GM19324 (cell line): ENCODE data around the gene NUP210.
"Not testable (repeated sequence)": the region's sequence is repeated elsewhere in the genome, so short reads cannot be mapped to it uniquely, and the experiment has no call there.

ENCODE experiments used
- ATAC-seq: cut with Tn5 transposase; IDR thresholded peaks from one replicate; pipeline ENCODE4 v1.9.1; 2021; ENCODE audit warnings: mild to moderate bottlenecking, moderate library complexity; ENCODE audit not compliant: unreplicated experiment, low FRiP score

NUP210 gene

DNA sequence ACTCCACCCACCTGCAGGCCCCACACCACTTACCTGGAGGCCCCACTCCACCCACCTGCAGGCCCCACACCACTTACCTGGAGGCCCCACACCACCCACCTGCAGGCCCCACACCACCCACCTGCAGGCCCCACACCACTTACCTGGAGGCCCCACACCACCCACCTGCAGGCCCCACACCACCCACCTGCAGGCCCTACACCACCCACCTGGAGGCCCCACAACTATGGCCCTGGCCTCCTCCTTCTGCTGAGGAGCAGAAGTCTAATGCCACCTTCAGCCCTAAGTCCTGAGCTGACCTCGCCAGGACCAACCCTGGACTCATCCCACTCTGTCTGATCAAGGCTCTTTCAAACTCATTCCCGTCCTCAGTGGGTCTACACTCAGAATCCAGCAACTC, 42.4 kb downstream of the NUP210 start:
- not testable (repeated sequence) for ATAC-seq

DNA sequence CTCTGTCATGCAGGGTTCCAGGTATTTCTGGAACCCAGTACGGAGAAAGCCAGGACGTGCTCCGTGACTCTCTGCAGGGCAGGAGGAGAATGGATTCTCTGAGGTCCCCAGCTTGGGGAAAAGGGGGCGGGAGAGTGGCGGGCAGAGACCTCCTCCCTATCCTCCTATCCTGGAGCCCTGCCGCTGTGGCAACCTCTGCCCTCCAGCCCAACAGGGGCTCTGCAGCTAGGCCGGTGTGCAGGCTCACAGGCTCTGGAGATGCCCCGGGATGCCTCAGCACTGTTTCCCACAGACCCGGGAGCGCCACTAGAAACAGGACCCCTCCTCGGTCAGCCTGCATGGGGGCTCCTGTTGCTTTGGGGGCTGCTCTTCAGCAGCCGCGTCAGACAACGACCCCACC, 43.1 kb downstream of the NUP210 start:
- ATAC-seq = no peak

DNA sequence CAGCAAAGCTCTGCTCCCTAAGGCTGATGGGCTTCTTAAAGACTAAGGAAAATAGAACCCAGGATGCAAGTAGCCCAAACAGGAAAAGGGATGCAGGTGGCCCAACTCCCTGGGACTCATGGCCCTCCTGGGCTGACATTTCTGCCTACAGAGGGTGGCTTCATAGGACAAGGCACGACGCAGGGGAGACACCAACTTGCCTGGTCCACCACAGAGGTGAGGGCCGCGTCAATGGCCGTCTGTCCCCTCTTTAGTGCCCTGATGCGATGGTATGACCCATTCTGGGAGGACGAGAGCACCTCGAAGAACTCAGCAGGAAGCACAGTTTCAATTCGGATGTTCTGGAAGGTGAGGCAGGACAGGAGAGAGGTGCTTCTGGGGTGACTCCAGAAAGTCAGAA, 44.0 kb downstream of the NUP210 start:
- ATAC-seq = no peak

DNA sequence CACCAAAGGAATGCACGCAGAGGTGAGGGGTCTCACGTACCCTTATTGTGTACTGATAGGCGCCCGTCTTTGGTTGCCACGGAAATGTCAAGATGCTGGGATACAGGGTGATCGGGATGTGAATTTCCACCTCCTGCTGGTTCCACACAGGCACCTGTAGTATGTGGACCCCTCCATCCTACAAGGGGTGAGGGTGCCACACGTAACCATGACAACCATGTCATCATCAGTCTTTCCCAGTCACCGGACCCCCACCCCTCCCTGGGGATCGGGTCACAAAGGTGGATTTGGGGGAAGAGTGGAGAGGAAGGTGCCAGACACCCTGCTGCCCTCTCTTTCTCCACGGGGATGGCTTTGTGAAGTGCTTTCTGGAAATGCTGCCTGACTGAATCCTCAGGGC, 44.7 kb downstream of the NUP210 start:
- ATAC-seq = no peak

DNA sequence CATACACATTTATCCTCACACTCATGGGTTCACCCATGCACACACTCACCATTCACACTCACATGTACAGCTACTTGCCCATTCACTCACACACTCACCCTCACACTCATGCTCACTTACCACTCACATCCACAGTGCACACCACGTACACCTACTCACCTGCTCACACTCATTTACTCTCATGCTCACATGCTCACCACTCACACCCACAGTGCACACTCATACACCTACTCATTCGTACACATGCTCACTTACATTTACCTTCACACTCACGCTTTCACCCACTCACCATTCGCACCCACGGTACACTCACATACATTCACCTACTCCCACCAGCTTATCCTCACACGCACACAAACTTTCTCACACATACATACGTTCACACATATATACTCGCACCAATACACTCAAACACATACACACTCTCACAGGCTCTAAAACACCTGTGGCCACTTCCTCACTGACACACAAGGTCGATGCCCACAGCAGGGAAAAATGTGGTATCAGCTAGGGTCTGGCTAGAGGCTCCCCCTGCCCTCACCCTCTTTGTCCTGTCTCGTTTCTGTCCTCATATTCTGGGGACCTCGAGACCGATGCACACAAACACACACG, 46.0 kb downstream of the NUP210 start:
- no peak for ATAC-seq

DNA sequence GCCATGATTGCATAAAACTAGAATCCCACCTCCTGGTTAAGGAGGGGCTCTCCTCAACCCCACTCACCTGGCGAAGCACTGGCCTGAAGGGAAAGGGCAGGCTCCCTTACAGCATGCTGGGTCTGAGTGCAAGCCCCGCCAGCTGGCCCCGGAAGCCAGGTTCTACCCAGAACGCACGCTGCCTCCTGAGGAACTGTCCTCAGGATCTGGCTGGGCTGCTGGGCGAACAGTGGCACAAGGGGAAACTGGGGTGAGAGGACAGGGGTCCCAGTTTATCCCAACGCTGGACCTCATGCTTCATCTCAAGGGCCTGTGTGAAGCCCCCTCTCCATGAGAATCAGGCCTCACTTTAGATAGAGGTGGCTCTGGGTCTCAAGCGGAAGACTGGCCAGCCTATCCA, 47.5 kb downstream of the NUP210 start:
- no peak for ATAC-seq

DNA sequence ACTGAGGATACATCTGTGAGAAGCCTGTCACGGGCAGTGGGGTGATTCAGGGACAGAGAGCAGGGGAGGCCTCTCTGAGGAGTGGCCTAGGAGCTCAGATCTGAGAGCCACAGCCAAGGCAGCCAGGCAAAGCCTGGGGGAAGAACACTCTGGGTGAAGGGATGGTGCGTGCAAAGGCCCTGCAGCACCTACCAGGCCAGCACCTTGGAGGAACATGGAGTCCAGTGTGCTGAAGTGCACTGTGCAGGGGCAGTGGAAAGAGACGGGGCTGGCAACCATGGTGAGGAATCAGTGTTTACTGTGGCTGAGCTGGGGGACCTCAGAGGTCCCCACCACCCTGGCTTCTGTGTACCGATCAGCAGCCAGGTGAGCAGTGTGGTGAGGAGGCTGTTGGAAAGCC, 48.0 kb downstream of the NUP210 start:
- no peak for ATAC-seq

DNA sequence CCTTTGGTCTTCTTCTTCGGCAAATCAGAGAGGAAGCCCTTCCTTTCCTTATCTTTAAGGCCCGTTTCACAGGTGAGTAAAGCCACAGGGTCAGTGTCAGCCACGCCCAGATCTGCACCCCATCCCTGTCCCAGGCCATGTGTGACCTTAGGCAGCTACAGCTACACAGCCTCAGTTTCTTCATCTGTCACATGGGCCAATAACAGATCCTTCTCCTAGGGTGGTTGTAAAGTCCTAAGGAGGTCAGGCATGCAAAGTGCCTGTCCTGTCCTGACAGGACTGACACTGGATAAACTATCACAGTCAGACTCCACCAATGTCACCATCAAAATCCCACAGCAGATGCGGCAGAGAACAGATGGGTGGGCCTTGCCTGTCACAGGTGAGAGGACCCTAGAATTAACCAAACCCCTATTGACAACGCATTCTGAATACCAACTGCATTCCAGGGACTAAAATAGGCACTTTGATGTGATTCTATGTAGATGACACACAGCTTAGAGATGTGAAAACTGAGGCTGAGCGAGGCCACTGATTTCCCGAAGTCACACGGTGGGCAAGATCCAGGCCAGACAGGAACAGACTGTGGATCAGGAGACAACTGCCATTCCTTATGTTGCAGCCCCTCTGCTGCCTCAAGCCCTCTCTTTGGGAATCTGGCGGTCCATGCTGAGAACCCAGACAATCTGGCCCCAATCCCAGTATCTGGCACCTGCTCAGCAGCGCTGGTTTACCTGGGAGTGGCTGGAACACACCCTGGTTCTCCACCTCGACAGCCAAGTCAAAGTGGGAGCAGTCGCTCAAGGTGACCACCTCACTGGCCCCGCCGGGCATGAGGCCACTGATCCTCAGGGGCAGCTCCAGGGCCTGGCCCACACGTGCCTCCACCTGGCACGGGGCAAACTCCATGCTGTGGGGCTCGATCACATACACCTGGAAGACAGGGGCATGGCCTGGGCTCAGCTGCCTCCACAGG, 48.7 kb downstream of the NUP210 start:
- no peak for ATAC-seq

DNA sequence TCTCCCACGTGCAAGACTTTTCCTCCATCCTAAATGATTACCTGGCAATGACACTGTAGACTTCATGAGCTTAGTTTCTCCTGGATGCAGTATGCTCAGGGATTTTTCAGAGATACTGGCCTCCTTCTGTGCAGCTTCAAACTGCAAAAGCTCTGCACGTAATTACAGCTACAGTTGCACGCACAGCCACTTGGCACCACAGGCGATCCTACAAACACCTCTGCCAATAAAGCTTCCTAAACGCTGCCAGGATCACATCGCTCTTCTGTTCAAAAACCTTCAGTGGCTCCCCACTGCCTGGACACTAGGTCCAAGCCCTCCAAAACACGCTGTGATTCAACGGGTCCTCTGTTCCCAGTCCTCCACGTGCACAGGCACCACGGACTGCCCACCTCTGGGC, 49.5 kb downstream of the NUP210 start:
- ATAC-seq = no peak

DNA sequence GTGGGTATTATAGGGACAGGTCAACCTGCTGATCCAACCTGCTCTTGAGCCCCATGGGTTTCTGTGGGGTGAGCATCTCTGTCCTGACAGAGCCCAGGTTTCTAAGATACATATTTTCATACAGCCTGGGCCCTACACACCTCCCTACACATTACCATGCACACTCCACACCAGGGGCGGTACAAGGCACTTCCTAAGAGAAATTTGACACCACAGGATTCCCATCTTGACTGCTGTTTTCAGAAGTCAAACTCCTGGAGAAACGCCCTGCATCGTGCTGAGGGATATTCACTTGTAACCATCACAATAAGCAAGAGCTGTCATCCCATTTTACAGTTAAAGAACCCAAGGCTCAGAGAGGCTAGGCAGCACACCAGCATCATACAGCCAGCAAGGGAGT, 50.1 kb downstream of the NUP210 start:
- no peak for ATAC-seq

DNA sequence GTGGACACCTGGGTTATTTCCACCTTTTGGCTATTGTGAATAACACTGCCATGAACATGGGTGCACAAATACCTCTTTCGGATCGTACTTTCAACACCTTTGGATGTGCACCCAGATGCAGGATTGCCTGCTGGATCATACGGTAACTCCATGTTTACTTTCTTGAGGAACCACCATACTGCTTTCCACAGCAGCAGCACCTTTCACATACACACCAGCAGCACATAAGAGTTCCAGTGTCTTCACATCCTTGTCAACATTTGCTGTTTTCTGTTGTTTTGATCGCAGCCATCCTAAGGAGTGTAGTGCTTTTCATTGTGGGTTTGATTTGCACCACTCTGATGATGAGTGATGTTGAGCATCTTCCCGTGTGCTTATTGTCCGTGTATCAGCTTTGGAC, 51.3 kb downstream of the NUP210 start:
- ATAC-seq = no peak

DNA sequence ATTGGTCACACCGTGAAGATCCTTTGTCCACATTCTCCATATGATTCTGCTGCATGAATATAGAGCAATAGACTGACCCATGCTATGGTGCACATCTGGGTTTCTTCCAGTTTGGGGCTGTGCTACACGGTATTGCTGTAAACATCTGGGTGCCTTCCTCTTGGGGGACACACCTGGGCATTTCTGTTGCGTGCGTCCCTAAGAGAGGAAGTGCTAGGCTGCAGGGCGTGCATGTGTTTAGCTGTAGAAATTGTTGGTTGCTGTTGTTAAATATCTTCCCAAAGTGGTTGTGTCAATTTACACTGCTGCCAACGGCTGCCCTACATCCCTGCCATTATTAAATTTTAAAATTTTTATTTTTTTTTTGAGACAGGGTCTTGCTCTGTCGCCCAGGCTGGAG, 52.4 kb downstream of the NUP210 start:
- no peak for ATAC-seq

DNA sequence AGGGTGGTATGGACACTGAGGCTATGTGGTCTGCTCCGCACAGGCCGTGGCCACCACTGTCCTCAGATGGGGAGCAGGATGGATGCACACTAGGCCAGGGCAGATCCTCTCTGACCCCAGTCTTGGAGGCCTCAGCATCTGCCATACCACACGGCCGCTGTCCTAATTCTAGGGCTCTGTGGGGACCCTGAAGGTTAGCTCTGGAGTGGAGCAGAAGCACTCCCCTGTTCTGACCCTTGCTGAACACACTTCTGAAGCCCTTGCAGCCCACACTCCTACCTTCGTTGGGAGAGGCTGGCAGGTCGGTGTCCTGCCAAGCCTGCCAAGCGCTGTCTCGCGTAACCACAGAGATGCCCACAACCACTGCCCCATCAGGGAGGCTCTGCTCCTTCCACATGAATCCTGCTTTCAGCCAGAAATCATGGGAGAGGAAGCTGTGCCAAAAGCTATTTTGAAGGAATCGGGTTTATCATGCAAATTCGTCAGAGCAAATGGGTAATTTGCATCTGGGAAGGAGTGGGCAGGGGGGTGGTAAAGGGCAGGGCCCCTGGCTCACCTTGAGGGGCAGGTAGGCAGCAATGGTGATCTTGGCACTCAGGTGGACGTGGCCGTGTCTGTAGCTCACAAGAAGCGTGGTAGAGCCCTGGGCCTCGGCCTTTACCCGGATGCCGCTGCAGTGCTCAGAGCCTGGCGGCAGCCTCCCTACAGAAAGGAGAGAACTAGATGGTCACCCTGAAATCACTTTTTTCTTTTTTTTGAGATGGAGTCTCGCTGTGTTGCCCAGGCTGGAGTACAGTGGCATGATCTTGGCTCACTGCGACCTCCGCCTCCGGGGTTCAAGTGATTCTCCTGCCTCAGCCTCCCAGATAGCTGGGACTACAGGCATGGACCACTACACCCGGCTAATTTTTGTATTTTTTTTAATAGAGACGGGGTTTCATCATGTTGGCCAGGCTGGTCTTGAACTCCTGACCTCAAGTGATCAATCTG, 54.4 kb downstream of the NUP210 start:
- no peak for ATAC-seq

DNA sequence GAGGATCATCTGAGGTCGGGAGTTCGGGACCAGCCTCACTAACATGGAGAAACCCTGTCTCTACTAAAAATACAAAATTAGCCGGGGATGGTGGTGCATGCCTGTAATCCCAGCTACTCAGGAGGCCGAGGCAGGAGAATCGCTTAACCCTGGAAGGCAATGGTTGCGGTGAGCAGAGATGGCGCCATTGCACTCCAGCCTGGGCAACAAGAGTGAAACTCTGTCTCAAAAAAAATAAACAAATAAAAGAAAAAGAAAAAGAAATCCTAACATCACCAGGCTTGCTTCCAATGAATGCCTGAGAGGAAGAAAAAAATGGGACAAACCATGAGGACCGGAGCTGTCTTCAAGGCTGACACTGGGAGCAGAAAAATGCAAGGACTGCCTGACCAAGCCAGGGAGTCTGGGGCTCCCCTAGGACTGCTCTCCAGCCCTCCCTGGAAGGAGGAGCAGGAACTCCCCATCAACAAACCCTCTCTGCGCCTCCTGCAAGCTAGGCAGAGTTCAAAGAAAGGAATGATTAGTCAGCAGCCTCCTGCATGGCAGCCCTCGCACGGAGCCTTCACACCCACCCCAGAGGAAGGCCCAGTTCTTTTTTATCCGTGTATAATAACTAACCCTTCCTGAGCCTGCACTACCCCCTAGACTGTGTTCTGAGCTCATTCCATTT, 55.4 kb downstream of the NUP210 start:
- ATAC-seq = no peak

DNA sequence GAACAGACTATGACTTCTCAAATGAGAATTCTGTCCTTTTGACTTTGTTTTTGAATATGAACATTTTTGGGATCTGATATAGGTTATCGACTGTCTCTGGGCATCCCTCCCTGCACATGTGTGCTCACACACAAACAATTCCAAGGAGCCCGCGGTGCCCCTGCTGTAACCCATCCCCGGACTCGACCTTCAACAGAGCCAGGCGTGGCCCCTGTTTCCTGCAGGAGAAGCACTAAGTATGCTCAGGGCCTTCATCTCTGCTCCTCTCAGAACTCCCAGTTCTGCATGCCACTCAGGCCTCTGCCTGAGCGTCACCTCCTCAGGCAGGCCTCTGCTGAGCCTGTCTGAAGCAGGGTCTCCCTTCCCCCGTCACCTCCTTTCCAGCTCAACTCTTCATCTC, 57.6 kb downstream of the NUP210 start:
- ATAC-seq = no peak

DNA sequence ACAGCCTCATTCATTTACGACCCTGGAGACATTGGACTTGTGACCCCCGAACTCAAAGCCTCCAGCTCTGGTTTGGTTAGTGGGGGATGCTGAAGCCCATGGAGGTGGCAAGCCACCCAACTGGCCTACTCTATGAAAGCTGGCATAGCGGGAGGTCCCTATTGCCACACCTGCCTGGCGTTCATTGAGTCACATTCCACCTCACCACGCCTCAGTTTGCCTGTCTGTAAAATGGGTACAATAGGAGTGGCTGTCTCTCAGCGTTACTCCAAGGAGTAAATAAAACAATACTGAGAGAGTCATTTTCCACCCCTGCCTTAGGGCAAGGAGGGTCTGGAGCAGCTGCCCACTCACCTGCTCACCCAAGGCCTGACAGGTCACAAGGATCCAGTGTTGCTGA, 60.2 kb downstream of the NUP210 start:
- no peak for ATAC-seq

DNA sequence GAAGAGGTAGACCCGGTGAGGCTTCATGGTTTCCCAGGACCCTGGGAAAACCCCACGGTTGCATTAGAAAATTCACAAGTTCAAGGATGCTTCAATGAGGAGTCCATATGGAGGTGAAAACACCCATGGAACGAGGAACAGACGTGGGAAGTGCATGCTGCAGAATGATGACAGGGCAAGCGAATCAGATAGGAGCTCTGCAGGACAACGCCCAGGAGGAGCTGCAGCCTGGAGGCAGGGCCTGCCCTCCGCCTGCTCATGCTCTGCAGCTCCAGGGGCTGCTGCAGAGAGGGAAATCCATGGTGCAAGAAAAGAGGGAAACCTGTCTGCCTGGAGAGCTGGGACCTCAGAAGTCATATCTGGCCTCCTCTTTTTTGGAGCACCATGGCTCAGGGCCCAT, 61.5 kb downstream of the NUP210 start:
- no peak for ATAC-seq

DNA sequence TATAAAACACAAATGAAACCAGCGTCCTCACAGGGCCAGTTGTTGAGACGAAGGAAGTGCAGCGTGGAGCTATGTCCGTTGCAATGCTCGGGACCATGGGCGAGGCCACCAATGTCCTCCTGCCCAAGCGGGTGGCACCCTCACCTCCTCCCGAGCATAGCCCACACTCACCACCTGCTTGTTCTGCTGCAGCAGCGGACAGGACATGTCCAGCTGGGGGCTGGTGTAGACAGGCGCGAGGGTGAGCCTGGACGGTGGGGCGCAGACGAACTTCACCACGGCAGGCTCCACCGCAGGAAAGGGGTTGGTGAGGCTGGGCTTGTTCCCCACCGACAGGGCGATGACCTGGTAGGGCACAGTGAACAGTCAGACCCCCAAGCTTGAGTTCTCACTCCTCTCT, 62.1 kb downstream of the NUP210 start:
- ATAC-seq = no peak

DNA sequence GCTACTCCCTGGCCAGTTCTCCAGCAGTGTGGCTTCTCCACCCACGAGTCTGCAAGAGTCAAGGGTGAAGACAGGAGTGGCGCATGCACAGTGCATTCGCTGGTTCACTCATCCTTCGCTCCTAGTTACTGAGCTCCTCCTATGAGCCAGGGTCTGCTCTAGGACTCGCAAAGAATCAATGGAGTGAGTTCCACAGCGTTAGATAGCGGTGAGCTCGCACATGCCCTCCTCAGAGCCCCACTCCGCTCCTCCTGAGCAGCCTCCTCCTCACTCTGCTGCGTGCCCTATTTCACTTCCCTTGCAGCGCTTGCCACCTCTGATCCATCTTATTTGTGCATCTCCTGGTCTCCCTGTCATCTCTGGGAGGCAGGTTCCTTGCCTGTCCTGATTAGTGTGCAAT, 63.0 kb downstream of the NUP210 start:
- ATAC-seq = no peak

DNA sequence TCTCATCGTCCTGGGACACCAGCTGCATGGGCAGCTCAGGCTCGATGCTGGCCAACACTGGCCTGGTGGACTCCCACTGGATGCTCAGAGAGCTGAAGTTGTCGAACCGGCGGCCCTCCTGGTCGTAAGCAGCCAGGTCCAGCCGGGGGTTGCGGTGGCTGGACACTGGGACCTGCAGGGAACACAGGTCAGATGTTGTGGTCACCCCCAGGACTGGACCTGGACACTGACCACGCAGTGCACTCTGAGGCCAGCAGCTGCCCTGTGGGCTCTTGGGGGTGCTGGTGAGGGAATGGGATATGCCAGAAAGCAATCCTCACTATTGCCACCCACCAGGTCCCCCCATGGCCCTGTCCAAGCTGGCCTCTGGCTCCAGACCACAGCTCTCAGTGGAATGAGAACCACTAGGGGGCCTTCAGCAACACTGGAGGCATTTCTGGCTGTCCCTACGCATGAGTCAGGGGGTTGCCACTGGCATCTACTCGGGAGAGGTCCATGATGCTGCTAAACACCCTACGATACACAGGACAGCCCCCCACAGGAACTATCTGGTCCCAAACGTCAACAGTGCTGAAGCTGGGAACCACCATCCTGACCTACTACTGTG, 66.1 kb downstream of the NUP210 start:
- no peak for ATAC-seq
